GM19452 (cell line): ENCODE measurements around the gene ATG13.
"Not testable (repeated sequence)": the region's sequence is repeated elsewhere in the genome, so short reads cannot be mapped to it uniquely, and the experiment has no call there.

Source experiments
- ATAC-seq: cut with Tn5 transposase; IDR thresholded peaks from one replicate; pipeline ENCODE4 v1.9.1; 2021; ENCODE audit not compliant: unreplicated experiment

Gene ATG13

GRCh38 chr11:46694607-46695006, 77.3 kb downstream of the ATG13 start:
- ATAC-seq = no peak

- ATAC-seq = no peak
Observed at GRCh38 chr11:46695345-46696211, 78.2 kb downstream of the ATG13 start.

GRCh38 chr11:46696212-46696558, 78.8 kb downstream of the ATG13 start:
- ATAC-seq = no peak

- no peak for ATAC-seq
Observed at GRCh38 chr11:46697303-46697702, 80.0 kb downstream of the ATG13 start.

GRCh38 chr11:46697723-46698122, 80.4 kb downstream of the ATG13 start:
- ATAC-seq = no peak

- no peak for ATAC-seq
Observed at GRCh38 chr11:46698597-46698996, 81.2 kb downstream of the ATG13 start.

GRCh38 chr11:46700241-46701077, 83.1 kb downstream of the ATG13 start, which contains the start of the genes ARHGAP1 and ZNF408:
TSS of gene ARHGAP1 (minus strand) at chr11:46700619. CDS start at chr11:46696107, 4,512 bp downstream.
TSS of gene ZNF408 (plus strand) at chr11:46701031. CDS start at chr11:46701048, 17 bp downstream.
- peak; percentile 93 for ATAC-seq

GRCh38 chr11:46701078-46701654, 83.8 kb downstream of the ATG13 start:
- no peak for ATAC-seq

- ATAC-seq = no peak
Observed at GRCh38 chr11:46705070-46705688, 87.8 kb downstream of the ATG13 start.

GRCh38 chr11:46706886-46707285, 89.5 kb downstream of the ATG13 start:
- ATAC-seq = no peak

- not testable (repeated sequence) for ATAC-seq
Observed at GRCh38 chr11:46709351-46709750, 92.0 kb downstream of the ATG13 start.

- no peak for ATAC-seq
Observed at GRCh38 chr11:46710821-46711269, 93.5 kb downstream of the ATG13 start.

GRCh38 chr11:46711303-46711702, 94.0 kb downstream of the ATG13 start:
- no peak for ATAC-seq

- ATAC-seq = no peak
Observed at GRCh38 chr11:46712874-46713576, 95.7 kb downstream of the ATG13 start.

- ATAC-seq = not testable (repeated sequence)
Observed at GRCh38 chr11:46717825-46718154, 100.4 kb downstream of the ATG13 start.

- no peak for ATAC-seq
Observed at GRCh38 chr11:46718155-46719019, 101.0 kb downstream of the ATG13 start.

- no peak for ATAC-seq
Observed at GRCh38 chr11:46719048-46719542, 101.7 kb downstream of the ATG13 start, which contains the start of gene F2. TSS of gene F2 (plus strand) at chr11:46719213. CDS start at chr11:46719236, 23 bp downstream.

- no peak for ATAC-seq
Observed at GRCh38 chr11:46719543-46720218, 102.3 kb downstream of the ATG13 start.

- ATAC-seq = no peak
Observed at GRCh38 chr11:46721286-46721685, 103.9 kb downstream of the ATG13 start.
